ENCODE data around the gene SRGAP2C. TPM values are rescaled to one million over a fixed set of nuclear protein-coding genes. Genes with fewer than 3 reads are reported as not detected.
A peak's percentile ranks its signal among the peaks of the same experiment; 100 is the strongest.
"Not testable (repeated sequence)": the region's sequence is repeated elsewhere in the genome, so short reads cannot be mapped to it uniquely, and the experiment has no call there.

Gene SRGAP2C
- total RNA-seq, 3 donors from 2014 or later: 5.4 to 27.8 (median 12.3) TPM

DNA sequence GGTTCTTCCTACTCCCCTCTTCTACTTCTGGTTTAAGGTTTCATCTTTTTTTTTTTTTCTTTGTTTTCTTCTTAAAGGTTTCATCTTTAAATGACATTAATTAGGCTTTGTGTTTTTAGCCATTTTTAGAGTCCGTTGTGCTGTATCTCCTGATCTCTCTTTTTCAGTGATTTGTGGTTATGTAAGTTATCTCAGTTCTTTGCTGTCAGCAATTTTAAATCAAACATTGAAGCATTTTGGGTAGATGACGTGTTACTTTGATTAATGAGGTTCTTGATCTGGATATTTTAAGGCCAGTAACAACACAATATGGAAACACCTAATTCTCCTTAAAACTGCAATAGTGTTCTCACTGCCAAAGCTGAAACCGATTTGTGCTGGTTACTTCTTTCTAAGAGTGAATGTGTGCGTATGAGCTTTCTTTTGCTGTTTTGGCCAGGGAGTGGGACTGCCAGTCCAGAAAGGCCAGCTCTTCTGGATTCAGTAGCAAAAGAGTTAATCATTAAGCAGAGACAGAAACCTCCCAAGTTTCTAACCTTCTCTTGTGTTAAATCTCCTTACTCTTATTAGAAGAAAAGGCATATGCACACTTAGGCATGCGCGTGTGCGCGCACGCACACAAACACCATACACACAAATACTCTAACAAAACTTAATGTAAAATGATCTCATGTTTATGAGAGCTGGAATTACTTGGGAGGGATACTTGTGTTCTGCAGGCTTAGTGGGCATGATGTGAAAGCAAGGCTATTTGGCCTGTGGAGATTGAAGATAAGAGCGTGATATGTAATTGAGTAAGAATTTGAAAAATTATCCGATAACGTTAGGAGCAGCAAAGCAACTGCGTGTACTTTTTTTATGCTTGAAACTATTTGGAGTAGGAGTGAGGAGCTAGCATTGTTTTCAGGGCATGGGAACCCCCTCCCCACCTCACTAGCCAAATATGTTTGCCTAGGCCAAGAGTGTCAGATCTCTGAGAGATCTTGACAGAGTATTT, 16.5 kb downstream of the SRGAP2C start:
- H3K4me1 ChIP-seq (ENCODE audit: low read depth); H3K4me3 ChIP-seq; DNase-seq; H3K9me3 ChIP-seq; intact Hi-C loops (cut with DNase I, micrococcal nuclease); ATAC-seq; H3K36me3 ChIP-seq (ENCODE audit: low read depth): not testable (repeated sequence)

DNA sequence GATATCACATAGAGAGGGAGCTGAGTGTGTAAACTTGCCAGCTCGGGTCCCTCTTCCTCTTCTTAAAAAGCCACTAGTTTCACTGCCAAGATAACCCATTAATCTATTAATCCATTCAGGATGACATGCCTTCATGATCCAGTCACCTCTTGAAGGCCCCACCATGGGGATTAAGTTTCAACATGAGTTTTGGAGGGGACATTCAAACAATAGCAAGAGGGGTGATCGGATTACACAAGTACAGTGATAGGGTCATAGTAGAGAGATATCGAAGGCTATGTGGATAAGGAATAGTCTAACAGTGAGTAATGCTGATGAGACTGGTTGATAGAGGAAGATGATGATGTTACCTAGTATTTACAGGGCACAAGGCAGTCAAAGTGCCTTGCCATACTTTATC, 18.2 kb downstream of the SRGAP2C start:
- H3K4me3 ChIP-seq; H3K36me3 ChIP-seq (ENCODE audit: low read depth); DNase-seq; ATAC-seq; H3K4me1 ChIP-seq (ENCODE audit: low read depth); intact Hi-C loops (cut with DNase I, micrococcal nuclease); H3K9me3 ChIP-seq: not testable (repeated sequence)

DNA sequence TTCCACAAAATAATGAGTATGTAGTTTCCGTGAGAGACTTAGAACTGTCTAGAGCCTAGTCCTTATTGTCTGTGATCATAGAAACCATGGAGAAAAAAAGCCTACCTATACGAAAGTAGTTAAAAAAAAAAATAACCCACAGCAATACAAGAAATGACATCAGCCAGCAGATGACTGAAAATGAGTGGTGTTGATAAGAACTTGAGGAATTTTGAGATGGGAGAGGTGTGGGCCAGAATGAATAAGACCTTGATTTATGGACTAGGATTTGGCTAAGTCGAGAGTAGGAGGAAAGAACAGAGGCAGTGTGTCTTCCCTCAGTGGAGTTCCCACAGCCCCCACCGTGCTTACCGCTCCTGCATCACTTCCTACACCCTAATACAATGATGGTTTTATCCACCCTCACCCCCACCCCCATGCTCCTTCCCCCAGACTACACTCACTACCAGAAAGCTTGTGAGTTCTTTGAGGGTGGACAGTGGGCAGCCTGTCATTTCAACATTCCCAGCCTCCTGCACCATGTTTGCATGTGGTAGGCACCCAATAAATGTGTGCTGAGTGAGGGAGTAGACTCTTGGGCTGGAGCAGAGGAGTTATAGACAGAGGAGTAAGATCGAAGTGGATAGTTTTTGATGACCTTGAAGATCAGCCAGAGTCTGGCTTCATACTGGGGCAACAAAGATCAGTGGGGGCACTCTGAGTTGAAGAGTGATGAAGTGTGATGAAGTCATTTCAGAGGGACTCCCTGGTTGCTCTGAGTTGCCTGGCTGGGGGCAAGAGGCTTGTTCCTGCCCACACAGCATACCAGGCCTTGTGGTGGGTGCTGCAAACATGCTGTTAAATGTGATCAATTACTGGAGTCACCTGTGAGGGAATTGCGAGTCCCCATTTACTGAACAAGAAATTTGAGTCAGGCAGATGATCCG, 21.3 kb downstream of the SRGAP2C start:
- intact Hi-C loops (cut with DNase I, micrococcal nuclease); H3K36me3 ChIP-seq (ENCODE audit: low read depth); ATAC-seq; DNase-seq; H3K4me3 ChIP-seq; H3K9me3 ChIP-seq; H3K4me1 ChIP-seq (ENCODE audit: low read depth): not testable (repeated sequence)

DNA sequence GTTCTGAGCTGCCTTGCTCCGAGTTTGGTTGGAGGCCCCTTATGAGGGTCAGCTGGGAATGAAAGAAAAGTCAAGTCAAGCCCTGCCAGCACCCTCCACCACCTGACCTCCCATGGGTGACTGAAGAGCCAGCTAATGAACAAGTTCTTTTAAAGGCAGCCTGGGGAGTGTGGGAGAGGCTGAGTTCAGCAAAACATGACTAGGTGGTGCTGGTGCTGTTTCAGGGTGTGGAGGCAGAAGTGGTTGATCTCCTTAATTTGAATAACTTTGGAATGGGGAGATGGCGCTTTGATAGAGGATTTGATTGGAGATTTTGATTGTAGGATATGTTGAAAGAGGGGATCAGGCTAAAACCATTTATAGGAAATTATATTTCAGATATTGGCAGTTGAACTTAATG, 22.6 kb downstream of the SRGAP2C start:
- ATAC-seq; H3K4me3 ChIP-seq; H3K36me3 ChIP-seq (ENCODE audit: low read depth); DNase-seq; H3K4me1 ChIP-seq (ENCODE audit: low read depth); intact Hi-C loops (cut with DNase I, micrococcal nuclease); H3K9me3 ChIP-seq: not testable (repeated sequence)

DNA sequence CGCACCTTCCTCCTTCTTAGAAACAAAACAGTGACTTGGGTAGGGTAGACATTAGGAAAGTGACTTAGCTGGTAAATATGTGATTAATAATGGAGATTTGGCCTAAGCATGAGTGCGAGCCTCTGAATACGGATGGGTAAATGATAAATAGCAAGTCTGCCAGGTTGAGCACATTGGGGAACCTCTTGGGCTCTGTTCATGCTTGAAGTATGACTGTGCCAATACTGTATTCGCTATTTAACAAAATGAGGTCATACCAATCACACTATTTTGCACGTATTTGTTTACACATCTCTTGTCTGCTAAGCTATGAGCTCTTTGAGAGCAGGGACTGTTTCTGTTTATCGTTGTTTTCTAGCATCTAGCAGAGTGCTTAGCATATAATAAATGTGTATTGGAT, 23.6 kb downstream of the SRGAP2C start:
- DNase-seq; intact Hi-C loops (cut with DNase I, micrococcal nuclease); ATAC-seq: not testable (repeated sequence)

DNA sequence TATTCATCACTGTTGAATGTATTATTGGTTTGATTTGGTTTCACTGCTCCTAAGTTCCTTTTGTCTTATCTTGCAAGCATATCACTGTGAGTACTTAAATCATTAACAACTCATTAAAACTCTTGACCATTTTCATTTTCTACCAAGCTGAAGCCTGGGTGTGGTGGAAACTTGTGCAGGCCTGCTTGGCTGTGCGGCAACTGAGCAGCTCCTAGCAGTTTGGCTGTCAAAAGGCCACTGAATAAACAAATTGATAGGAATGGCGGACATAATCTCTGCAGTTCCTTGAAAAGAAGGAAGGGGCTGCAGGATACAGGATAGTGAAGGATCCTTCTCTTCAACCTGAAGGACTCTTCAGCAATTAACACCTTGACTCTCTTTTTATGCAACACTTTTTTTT, 26.0 kb downstream of the SRGAP2C start:
- intact Hi-C loops (cut with DNase I, micrococcal nuclease); DNase-seq; H3K36me3 ChIP-seq (ENCODE audit: low read depth); H3K9me3 ChIP-seq; ATAC-seq; H3K4me3 ChIP-seq; H3K4me1 ChIP-seq (ENCODE audit: low read depth): not testable (repeated sequence)

More for the DNA sequence above, 23.6 kb downstream of the SRGAP2C start:
- not testable (repeated sequence) for H3K4me1 ChIP-seq (ENCODE audit: low read depth); H3K4me3 ChIP-seq; H3K9me3 ChIP-seq; H3K36me3 ChIP-seq (ENCODE audit: low read depth)

DNA sequence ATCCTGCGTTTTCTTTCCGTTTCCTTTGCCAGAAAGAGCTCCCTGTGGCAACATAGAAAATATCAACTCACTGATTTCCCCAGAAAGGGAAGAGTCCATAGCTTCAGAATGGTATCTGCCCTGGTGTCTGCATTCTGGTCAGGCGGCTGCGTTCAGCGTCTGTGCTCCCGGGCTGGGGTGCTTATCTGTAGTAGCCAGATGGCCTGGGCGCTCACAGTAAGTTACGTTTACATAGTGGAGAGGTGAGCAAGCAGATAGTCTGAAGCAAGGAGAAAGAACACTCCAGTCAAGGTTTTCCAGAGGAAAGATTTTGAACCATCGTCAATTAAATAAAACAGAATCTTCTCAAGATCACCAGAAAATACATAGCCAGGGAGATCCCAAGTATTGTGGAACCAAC, 28.7 kb downstream of the SRGAP2C start:
- intact Hi-C loops (cut with DNase I, micrococcal nuclease); H3K36me3 ChIP-seq (ENCODE audit: low read depth); ATAC-seq; DNase-seq; H3K4me3 ChIP-seq; H3K4me1 ChIP-seq (ENCODE audit: low read depth); H3K9me3 ChIP-seq: not testable (repeated sequence)

DNA sequence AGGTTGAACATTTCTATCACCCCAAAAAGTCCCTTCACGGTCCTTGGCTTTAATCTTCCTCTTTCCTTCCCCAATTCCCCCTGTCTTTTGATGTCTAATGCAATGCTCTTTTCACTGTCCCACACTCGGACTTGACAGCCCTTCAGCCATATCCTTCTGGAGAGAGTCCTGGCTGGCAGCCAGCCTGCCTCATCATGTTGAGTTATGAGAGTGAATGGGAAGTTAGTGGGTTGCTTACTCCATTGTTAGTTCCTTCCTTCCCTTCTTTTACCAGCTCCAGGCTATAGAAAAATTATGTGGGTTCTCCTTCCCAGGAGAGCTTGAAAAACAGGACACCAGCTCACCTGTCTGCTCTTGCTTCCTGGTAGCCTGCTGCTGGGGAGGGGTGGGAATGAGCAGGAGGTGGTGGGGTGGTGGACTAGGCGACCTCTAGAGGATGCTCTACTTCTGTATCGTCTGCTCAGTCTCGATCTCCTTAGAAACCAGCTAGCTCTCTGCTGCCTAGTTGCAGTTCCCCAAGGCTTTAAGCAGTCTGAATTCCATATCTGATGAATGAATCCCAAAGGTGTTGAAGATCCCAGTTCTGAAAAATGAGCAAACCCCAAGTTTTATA, 29.9 kb downstream of the SRGAP2C start:
- H3K9me3 ChIP-seq; intact Hi-C loops (cut with DNase I, micrococcal nuclease); DNase-seq; H3K36me3 ChIP-seq (ENCODE audit: low read depth); H3K4me1 ChIP-seq (ENCODE audit: low read depth); H3K4me3 ChIP-seq: not testable (repeated sequence)
- ATAC-seq: peak; percentile 53

DNA sequence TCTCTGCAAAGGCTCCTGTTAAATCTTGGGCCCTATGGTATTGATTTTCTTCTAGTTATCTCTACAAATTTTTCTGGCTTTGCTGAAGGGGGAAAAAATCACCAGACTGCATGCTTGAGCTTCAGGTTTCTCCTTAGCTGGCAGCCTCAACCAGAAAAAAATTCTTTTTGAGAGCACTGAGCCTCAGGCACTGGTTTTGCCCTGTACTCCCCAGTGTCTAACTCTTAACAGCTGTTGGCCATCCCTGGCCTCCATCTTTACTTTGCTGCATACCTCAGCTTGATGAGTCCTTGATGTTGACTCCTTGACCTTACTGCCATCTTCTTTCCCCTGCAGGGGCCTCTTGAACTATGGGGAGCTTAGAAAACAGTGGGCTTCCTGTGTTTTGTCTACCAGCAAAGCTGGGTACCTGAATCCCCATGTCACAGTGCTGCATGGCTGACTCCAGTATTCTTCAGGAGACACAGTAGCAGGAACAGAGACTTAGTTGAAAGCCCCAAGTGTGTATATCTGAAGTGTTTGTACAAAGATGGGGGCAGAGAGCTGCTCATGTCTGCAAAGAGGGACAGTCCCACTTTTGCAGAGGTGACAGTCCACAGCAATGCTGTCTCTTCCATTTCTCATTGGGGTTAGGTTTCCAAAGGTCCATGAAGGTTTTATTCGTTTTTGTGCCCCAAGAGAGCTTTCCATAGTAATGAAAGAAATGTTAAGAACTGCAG, 31.1 kb downstream of the SRGAP2C start:
- DNase-seq; intact Hi-C loops (cut with DNase I, micrococcal nuclease); H3K4me3 ChIP-seq; H3K4me1 ChIP-seq (ENCODE audit: low read depth); H3K9me3 ChIP-seq; ATAC-seq; H3K36me3 ChIP-seq (ENCODE audit: low read depth): not testable (repeated sequence)

DNA sequence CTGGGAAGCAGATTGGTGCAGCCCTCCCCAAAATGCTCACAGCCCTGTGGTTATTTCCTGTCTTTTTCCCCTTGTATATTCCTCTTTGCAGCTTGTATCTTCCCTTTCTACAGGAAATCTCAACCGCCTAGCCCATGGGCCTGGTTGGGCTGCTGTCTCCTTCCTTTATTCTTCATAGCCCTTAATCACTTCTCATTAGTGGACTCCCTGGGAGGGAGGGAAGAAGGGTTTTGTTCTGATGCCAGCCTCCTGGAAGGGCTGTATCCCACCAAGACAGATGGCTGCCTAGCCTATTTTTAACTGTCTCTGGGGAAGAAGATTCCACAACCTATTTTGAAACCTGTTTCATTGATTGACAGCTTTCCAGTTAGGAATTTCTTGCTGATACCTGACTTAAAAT, 31.9 kb downstream of the SRGAP2C start:
- H3K4me3 ChIP-seq; intact Hi-C loops (cut with DNase I, micrococcal nuclease); DNase-seq; H3K4me1 ChIP-seq (ENCODE audit: low read depth); H3K36me3 ChIP-seq (ENCODE audit: low read depth); H3K9me3 ChIP-seq; ATAC-seq: not testable (repeated sequence)

DNA sequence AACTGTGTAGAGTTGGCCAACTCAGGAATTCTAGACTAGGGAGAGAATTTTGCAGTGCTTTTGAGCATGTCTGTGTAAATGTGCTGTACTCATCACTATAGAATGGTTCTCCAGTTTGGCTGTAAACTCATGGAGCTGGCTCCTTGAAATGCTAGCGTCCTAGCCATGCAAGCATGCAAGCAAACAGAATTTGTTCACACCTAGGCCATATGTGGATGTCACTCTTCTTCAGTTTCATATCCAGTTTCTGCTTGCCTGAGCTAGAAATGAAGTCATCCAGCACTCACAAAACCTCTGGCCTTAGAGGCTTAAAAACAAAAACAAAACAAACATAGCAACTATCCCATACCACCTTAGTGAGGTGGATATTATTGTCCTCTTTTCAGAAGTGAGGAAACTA, 37.0 kb downstream of the SRGAP2C start:
- H3K36me3 ChIP-seq (ENCODE audit: low read depth); DNase-seq; H3K4me1 ChIP-seq (ENCODE audit: low read depth); H3K9me3 ChIP-seq; intact Hi-C loops (cut with DNase I, micrococcal nuclease); H3K4me3 ChIP-seq: not testable (repeated sequence)
- ATAC-seq: peak; percentile 38

DNA sequence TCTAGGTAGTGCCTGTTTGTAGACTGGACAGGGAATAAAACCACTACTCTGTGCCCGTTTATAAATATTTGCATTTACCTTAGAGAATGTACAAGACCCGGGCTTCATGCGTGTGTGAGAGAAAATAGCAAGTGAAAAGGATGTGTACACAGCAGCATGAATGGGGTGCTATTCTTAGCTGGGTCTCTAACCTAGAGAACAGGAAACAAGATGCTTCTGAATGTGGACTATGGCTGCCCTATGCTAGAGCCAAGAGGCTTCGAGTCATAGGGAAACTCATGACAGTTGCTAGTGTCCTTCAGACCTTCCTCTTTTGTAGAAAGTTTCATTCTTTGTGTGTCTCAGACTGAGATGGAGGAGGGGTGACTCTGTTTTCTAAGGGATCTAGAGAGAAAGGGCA, 39.9 kb downstream of the SRGAP2C start:
- intact Hi-C loops (cut with DNase I, micrococcal nuclease); H3K36me3 ChIP-seq (ENCODE audit: low read depth); H3K9me3 ChIP-seq; DNase-seq; H3K4me1 ChIP-seq (ENCODE audit: low read depth); H3K4me3 ChIP-seq: not testable (repeated sequence)
- peak; percentile 83 for ATAC-seq

DNA sequence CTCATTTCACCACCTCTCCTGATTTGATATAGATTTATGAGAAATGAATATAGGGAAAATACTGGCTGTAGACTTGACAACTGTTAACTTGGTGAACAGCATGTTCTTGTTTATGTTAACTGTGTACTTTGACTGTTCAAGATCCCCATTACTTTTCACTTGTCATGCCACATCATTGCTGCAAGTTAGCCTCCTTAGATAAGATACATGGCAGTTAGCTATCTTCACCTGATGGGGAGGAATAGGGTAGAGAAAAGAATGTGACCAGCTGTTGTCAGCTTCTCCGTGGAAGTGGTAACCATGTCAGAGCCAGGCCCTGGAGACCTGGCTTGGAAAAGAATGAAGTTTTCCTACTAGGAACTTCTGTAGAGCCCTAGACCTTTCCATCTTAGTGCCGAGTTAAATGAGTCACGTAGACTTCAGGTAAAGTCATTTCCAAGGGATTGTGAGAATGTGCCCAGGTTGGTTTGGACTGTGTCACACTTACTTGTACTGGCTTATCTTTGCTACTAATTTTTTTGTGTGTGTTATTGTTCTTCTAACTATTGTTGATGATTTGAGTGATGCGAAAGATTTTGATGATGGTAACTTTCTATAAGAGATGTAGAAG, 41.6 kb downstream of the SRGAP2C start:
- H3K4me3 ChIP-seq; H3K9me3 ChIP-seq; DNase-seq; H3K36me3 ChIP-seq (ENCODE audit: low read depth); intact Hi-C loops (cut with DNase I, micrococcal nuclease); ATAC-seq; H3K4me1 ChIP-seq (ENCODE audit: low read depth): not testable (repeated sequence)

All from mucosa of descending colon (tissue), 3 donors.